ENCODE data around the gene XCR1.
"Not testable (repeated sequence)": the region's sequence is repeated elsewhere in the genome, so short reads cannot be mapped to it uniquely, and the experiment has no call there.

XCR1 gene

GRCh38 chr3:46038916-46039315 lies 11.6 kb upstream of the XCR1 start:
- DNase-seq = no peak

GRCh38 chr3:46038071-46038470 lies 10.8 kb upstream of the XCR1 start:
- DNase-seq = not testable (repeated sequence)

GRCh38 chr3:46036191-46036590 lies 8.9 kb upstream of the XCR1 start:
- no peak for DNase-seq

GRCh38 chr3:46031747-46032146 lies 4.5 kb upstream of the XCR1 start:
- no peak for DNase-seq

GRCh38 chr3:46031269-46031668 lies 4.0 kb upstream of the XCR1 start:
- no peak for DNase-seq

GRCh38 chr3:46030626-46031025 lies 3.3 kb upstream of the XCR1 start:
- DNase-seq = no peak

GRCh38 chr3:46029953-46030543 lies 2.8 kb upstream of the XCR1 start:
- DNase-seq = no peak

- DNase-seq = no peak
Observed at GRCh38 chr3:46027736-46028397, 584 bp upstream of the XCR1 start.

GRCh38 chr3:46025139-46025538 lies 2.1 kb downstream of the XCR1 start:
- DNase-seq = no peak

- no peak for DNase-seq
Observed at GRCh38 chr3:46024131-46024530, 3.2 kb downstream of the XCR1 start.

GRCh38 chr3:46022909-46023785 lies 4.1 kb downstream of the XCR1 start:
- no peak for DNase-seq

GRCh38 chr3:46021516-46021915 lies 5.8 kb downstream of the XCR1 start:
- DNase-seq = no peak

- no peak for DNase-seq
Observed at GRCh38 chr3:46020766-46021510, 6.3 kb downstream of the XCR1 start.

- no peak for DNase-seq
Observed at GRCh38 chr3:46019707-46020106, 7.6 kb downstream of the XCR1 start.

GRCh38 chr3:46017720-46018119 lies 9.6 kb downstream of the XCR1 start:
- no peak for DNase-seq

GRCh38 chr3:46013316-46014094 lies 13.8 kb downstream of the XCR1 start:
- DNase-seq = no peak

- DNase-seq = no peak
Observed at GRCh38 chr3:46012246-46012645, 15.0 kb downstream of the XCR1 start.

GRCh38 chr3:46010519-46011113 lies 16.7 kb downstream of the XCR1 start:
- no peak for DNase-seq

- no peak for DNase-seq
Observed at GRCh38 chr3:46008058-46008457, 19.2 kb downstream of the XCR1 start.

- DNase-seq = no peak
Observed at GRCh38 chr3:46007280-46007679, 20.0 kb downstream of the XCR1 start.

- no peak for DNase-seq
Observed at GRCh38 chr3:46006238-46007032, 20.8 kb downstream of the XCR1 start.
